ENCODE measurements around the gene SOCS3.

SOCS3 gene

DNA sequence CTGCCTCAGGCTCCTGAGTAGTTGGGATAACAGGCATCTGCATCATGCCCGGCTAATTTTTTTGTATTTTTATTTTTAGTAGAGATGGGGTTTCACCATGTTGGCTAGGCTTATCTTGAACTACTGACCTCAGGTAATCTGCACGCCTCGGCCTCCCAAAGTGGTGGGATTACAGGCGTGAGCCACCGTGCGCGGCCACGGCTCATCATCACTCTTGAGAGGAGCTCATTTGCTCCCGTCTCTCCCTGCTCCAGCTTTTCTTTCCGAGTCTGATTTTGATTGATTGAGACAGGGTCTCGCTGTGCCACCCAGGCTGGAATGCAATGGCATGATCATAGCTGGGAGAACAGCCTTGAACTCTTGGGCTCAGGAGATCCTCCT is 31.2 kb upstream of the SOCS3 start:
- Histone ChIP-seq H3K27ac (ENCODE audit: low read length) (no peak overlapping the region), H3K4me3 (ENCODE audit: low read length) (no peak overlapping the region), H3K27me3 (ENCODE audit: control insufficient read depth, insufficient read depth, low read length) (no peaks in the 10 kb centered on the region), H3K36me3 (ENCODE audit: control insufficient read depth, insufficient read depth, low read length) (peaks cover 3% of the 10 kb centered on the region; the same call in 1 of the 2 replicates), H3K4me1 (ENCODE audit: control insufficient read depth, insufficient read depth, low read length) (peaks cover 5% of the 10 kb centered on the region), H3K9me3 (ENCODE audit: control insufficient read depth, insufficient read depth, low read length) (no peaks in the 10 kb centered on the region)
- WGBS (ENCODE audit: insufficient coverage, insufficient read length): no CpG with 5 or more reads among the region's 11 CpGs
- no peak for DNase-seq (ENCODE audit: low read depth, low spot score)

GRCh38 chr17:78390241-78391050 is 30.6 kb upstream of the SOCS3 start:
- Histone ChIP-seq H3K4me3 (ENCODE audit: low read length) (no peak overlapping the region), H3K36me3 (ENCODE audit: control insufficient read depth, insufficient read depth, low read length) (peaks cover 3% of the 10 kb centered on the region; the same call in 1 of the 2 replicates), H3K4me1 (ENCODE audit: control insufficient read depth, insufficient read depth, low read length) (peaks cover 8% of the 10 kb centered on the region), H3K9me3 (ENCODE audit: control insufficient read depth, insufficient read depth, low read length) (no peaks in the 10 kb centered on the region), H3K27me3 (ENCODE audit: control insufficient read depth, insufficient read depth, low read length) (no peaks in the 10 kb centered on the region), H3K27ac (ENCODE audit: low read length) (no peak overlapping the region)
- no peak for DNase-seq (ENCODE audit: low read depth, low spot score)
- WGBS (ENCODE audit: insufficient coverage, insufficient read length): no CpG with 5 or more reads among the region's 15 CpGs

GRCh38 chr17:78387977-78388941 is 28.4 kb upstream of the SOCS3 start:
- WGBS (ENCODE audit: insufficient coverage, insufficient read length): no CpG with 5 or more reads among the region's 10 CpGs
- no peak overlapping the region for H3K4me3 ChIP-seq (ENCODE audit: low read length)
- peaks cover 1% of the 10 kb centered on the region; the same call in 1 of the 2 replicates for H3K36me3 ChIP-seq (ENCODE audit: control insufficient read depth, insufficient read depth, low read length)
- peaks cover 9% of the 10 kb centered on the region for H3K4me1 ChIP-seq (ENCODE audit: control insufficient read depth, insufficient read depth, low read length)
- DNase-seq (ENCODE audit: low read depth, low spot score): no peak
- H3K27ac ChIP-seq (ENCODE audit: low read length): no peak overlapping the region
- no peaks in the 10 kb centered on the region for H3K9me3 ChIP-seq (ENCODE audit: control insufficient read depth, insufficient read depth, low read length)
- no peaks in the 10 kb centered on the region for H3K27me3 ChIP-seq (ENCODE audit: control insufficient read depth, insufficient read depth, low read length)

DNA sequence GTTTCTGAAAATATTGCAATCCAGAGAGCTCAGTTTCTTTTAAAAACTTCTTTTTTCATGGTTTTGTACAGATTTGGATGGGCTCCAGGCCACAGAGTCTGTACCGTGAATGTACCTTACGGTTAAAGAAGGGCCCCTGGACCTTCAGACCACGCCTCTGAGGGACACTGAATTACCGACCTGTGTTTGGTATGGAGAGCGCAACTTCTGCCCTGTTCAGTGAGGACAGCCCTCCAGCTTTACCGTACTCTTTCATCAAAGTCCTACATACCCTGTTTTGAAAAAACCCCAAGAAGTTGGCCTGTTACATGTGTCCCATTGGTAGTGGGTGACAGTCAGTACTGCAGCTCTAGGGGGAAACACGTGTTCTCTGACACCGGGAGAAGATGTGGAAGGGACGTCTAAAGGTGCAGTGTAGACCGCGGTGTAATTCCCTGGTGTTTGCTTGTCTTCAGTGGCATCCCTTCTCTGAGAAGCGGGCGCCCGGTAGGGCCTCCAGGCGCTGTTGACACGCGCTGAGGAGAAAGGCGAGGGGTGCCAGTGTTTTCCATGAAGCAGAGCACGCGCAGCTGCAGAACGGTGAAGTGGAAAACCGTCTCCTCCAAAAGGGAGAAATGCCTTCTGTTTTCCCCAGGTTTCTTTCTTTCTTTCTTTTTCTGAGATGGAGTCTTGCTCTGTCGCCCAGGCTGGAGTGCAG is 24.8 kb upstream of the SOCS3 start:
- Histone ChIP-seq H3K27me3 (ENCODE audit: control insufficient read depth, insufficient read depth, low read length) (no peaks in the 10 kb centered on the region), H3K27ac (ENCODE audit: low read length) (no peak overlapping the region), H3K36me3 (ENCODE audit: control insufficient read depth, insufficient read depth, low read length) (no peaks in the 10 kb centered on the region), H3K4me3 (ENCODE audit: low read length) (no peak overlapping the region), H3K9me3 (ENCODE audit: control insufficient read depth, insufficient read depth, low read length) (no peaks in the 10 kb centered on the region), H3K4me1 (ENCODE audit: control insufficient read depth, insufficient read depth, low read length) (peaks cover 7% of the 10 kb centered on the region)
- DNase-seq (ENCODE audit: low read depth, low spot score): no peak
- WGBS (ENCODE audit: insufficient coverage, insufficient read length): no CpG with 5 or more reads among the region's 23 CpGs

- DNase-seq (ENCODE audit: low read depth, low spot score): no peak
- Histone ChIP-seq H3K9me3 (ENCODE audit: control insufficient read depth, insufficient read depth, low read length) (no peaks in the 10 kb centered on the region), H3K27ac (ENCODE audit: low read length) (no peak overlapping the region), H3K36me3 (ENCODE audit: control insufficient read depth, insufficient read depth, low read length) (no peaks in the 10 kb centered on the region), H3K4me1 (ENCODE audit: control insufficient read depth, insufficient read depth, low read length) (peaks cover 7% of the 10 kb centered on the region), H3K4me3 (ENCODE audit: low read length) (no peak overlapping the region), H3K27me3 (ENCODE audit: control insufficient read depth, insufficient read depth, low read length) (no peaks in the 10 kb centered on the region)
- no CpG with 5 or more reads among the region's 15 CpGs for WGBS (ENCODE audit: insufficient coverage, insufficient read length)
Measured at GRCh38 chr17:78383725-78384471, 24.0 kb upstream of the SOCS3 start.

- Histone ChIP-seq H3K4me1 (ENCODE audit: control insufficient read depth, insufficient read depth, low read length) (peaks cover 7% of the 10 kb centered on the region), H3K27me3 (ENCODE audit: control insufficient read depth, insufficient read depth, low read length) (no peaks in the 10 kb centered on the region), H3K9me3 (ENCODE audit: control insufficient read depth, insufficient read depth, low read length) (no peaks in the 10 kb centered on the region), H3K27ac (ENCODE audit: low read length) (no peak overlapping the region), H3K36me3 (ENCODE audit: control insufficient read depth, insufficient read depth, low read length) (no peaks in the 10 kb centered on the region), H3K4me3 (ENCODE audit: low read length) (no peak overlapping the region)
- WGBS (ENCODE audit: insufficient coverage, insufficient read length): no CpG with 5 or more reads among the region's 12 CpGs
- no peak for DNase-seq (ENCODE audit: low read depth, low spot score)
Measured at GRCh38 chr17:78381601-78382232, 21.8 kb upstream of the SOCS3 start.

DNA sequence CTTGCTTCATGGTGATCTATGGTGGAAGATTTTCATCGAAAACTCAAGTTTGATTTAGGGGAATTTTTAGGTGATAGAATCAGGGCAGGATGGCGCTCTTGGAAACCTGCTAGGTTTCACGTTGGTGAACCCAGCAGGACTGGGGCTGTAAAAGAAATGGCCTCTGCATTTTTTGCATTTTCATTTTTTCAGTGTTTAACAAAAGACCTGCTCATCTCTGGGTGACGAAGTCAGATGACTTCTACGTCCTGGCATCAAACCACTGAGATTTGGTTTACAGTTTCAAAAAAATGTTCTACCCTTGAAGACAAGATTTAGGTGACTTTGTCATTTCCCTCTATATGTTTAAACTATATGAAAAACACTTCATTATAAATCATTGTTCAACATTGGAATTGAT is 20.5 kb upstream of the SOCS3 start:
- no peaks in the 10 kb centered on the region for H3K9me3 ChIP-seq (ENCODE audit: control insufficient read depth, insufficient read depth, low read length)
- no CpG with 5 or more reads among the region's 5 CpGs for WGBS (ENCODE audit: insufficient coverage, insufficient read length)
- H3K27me3 ChIP-seq (ENCODE audit: control insufficient read depth, insufficient read depth, low read length): no peaks in the 10 kb centered on the region
- H3K4me3 ChIP-seq (ENCODE audit: low read length): no peak overlapping the region
- H3K27ac ChIP-seq (ENCODE audit: low read length): no peak overlapping the region
- peaks cover 5% of the 10 kb centered on the region for H3K4me1 ChIP-seq (ENCODE audit: control insufficient read depth, insufficient read depth, low read length)
- DNase-seq (ENCODE audit: low read depth, low spot score): no peak
- no peaks in the 10 kb centered on the region for H3K36me3 ChIP-seq (ENCODE audit: control insufficient read depth, insufficient read depth, low read length)

DNA sequence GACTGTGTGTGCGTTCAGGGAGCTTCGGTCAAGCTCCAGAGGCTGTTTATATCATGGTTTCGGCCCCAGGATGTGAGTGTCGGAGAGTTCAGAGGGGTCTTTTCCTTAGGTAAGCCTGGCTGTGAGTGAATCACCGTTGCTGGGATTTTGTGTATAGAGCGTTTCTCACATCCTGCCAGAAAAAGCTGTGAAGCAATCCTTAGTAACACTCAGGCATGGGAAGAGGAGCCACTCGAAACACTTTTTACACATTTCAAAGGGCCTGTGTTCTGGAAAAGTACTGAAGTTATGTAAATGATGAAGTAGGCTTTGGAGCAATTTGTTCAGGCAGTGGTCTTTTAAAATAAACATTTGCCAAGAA is 19.2 kb upstream of the SOCS3 start:
- Histone ChIP-seq H3K9me3 (ENCODE audit: control insufficient read depth, insufficient read depth, low read length) (no peaks in the 10 kb centered on the region), H3K4me1 (ENCODE audit: control insufficient read depth, insufficient read depth, low read length) (peaks cover 9% of the 10 kb centered on the region; the same call in 1 of the 2 replicates), H3K4me3 (ENCODE audit: low read length) (peak overlapping the region; percentile 77; the same call in 1 of the 2 replicates), H3K27ac (ENCODE audit: low read length) (no peak overlapping the region), H3K36me3 (ENCODE audit: control insufficient read depth, insufficient read depth, low read length) (no peaks in the 10 kb centered on the region), H3K27me3 (ENCODE audit: control insufficient read depth, insufficient read depth, low read length) (no peaks in the 10 kb centered on the region)
- no peak for DNase-seq (ENCODE audit: low read depth, low spot score)
- no CpG with 5 or more reads among the region's 7 CpGs for WGBS (ENCODE audit: insufficient coverage, insufficient read length)

- DNase-seq (ENCODE audit: low read depth, low spot score): no peak
Measured at GRCh38 chr17:78378225-78379130, 18.6 kb upstream of the SOCS3 start, which contains the start of gene PGS1. Gene PGS1, plus strand, starts transcription at chr17:78378649. Its CDS starts 17 bp downstream, at chr17:78378666.

More at GRCh38 chr17:78378225-78379130, 18.6 kb upstream of the SOCS3 start, which contains the start of gene PGS1:
- no CpG with 5 or more reads among the region's 89 CpGs for WGBS (ENCODE audit: insufficient coverage, insufficient read length)
- H3K27me3 ChIP-seq (ENCODE audit: control insufficient read depth, insufficient read depth, low read length): no peaks in the 10 kb centered on the region
- H3K9me3 ChIP-seq (ENCODE audit: control insufficient read depth, insufficient read depth, low read length): no peaks in the 10 kb centered on the region
- H3K27ac ChIP-seq (ENCODE audit: low read length): no peak within 1 kb of the TSS
- H3K36me3 ChIP-seq (ENCODE audit: control insufficient read depth, insufficient read depth, low read length): no peaks in the 10 kb centered on the region
- peak within 1 kb of the TSS; percentile 77; the same call in 1 of the 2 replicates for H3K4me3 ChIP-seq (ENCODE audit: low read length)
- peaks cover 8% of the 10 kb centered on the region; the same call in 1 of the 2 replicates for H3K4me1 ChIP-seq (ENCODE audit: control insufficient read depth, insufficient read depth, low read length)

Measured in iPS DF 6.9 (cell line).